Loucy (cell line): Measurements from ENCODE around the gene SERAC1.
A peak's percentile ranks its signal among the peaks of the same experiment; 100 is the strongest.

Experiments
- H2AFZ ChIP-seq: fragments of 200-600 bp; sonication (generic); 2 replicates; pipeline ENCODE4 v1.6.0; 2016; ENCODE audit warnings: antibody characterized with exemption, mild to moderate bottlenecking, low read length, moderate library complexity
- H3F3A ChIP-seq: fragments of 200-600 bp; 2 replicates; pipeline ENCODE4 v1.6.0; 2016; ENCODE audit warnings: antibody characterized with exemption, low read depth, mild to moderate bottlenecking
- H3K27me3 ChIP-seq: fragments of 200-600 bp; sonication (generic); 2 replicates; pipeline ENCODE4 v1.6.1; 2014; ENCODE audit warnings: low read length, mild to moderate bottlenecking; ENCODE audit not compliant: insufficient read depth, poor library complexity, severe bottlenecking
- H3K36me3 ChIP-seq: fragments of 200-600 bp; sonication (generic); 2 replicates; pipeline ENCODE4 v1.6.1; 2016; ENCODE audit warnings: low read length; ENCODE audit not compliant: insufficient read depth
- H3K4me1 ChIP-seq: fragments of 200-600 bp; sonication (generic); 2 replicates; pipeline ENCODE4 v1.5.1; 2014; ENCODE audit warnings: low read length, mild to moderate bottlenecking; ENCODE audit not compliant: insufficient read depth, poor library complexity, severe bottlenecking
- H3K4me2 ChIP-seq: fragments of 200-600 bp; sonication (generic); 2 replicates; pipeline ENCODE4 v1.6.0; 2014; ENCODE audit warnings: antibody characterized with exemption, low read length, low read depth, mild to moderate bottlenecking; ENCODE audit not compliant: poor library complexity, severe bottlenecking
- H3K4me3 ChIP-seq: fragments of 200-600 bp; sonication (generic); 2 replicates; pipeline ENCODE4 v1.5.1; 2014; ENCODE audit warnings: low read length, mild to moderate bottlenecking, mixed read lengths; ENCODE audit not compliant: poor library complexity, severe bottlenecking
- H3K79me2 ChIP-seq: fragments of 200-600 bp; sonication (generic); 2 replicates; pipeline ENCODE4 v1.6.1; 2014; ENCODE audit warnings: low read length; ENCODE audit not compliant: insufficient read depth
- H3K9ac ChIP-seq: fragments of 200-600 bp; sonication (generic); 2 replicates; pipeline ENCODE4 v1.6.0; 2014; ENCODE audit warnings: mild to moderate bottlenecking, low read depth, low read length, moderate library complexity; ENCODE audit not compliant: poor library complexity, severe bottlenecking
- H3K9me2 ChIP-seq: fragments of 200-600 bp; sonication (generic); replicated peaks from 2 replicates; pipeline ENCODE4 v1.6.1; 2016; ENCODE audit warnings: low read depth, low read length, mixed read lengths
- H3K9me3 ChIP-seq: fragments of 200-600 bp; sonication (generic); 2 replicates; pipeline ENCODE4 v1.6.1; 2014; ENCODE audit warnings: mild to moderate bottlenecking, antibody characterized with exemption, low read length, low read depth; ENCODE audit not compliant: insufficient read depth
- H4K20me1 ChIP-seq: fragments of 200-600 bp; sonication (generic); 2 replicates; pipeline ENCODE4 v1.6.0; 2014; ENCODE audit warnings: antibody characterized with exemption, low read length, mild to moderate bottlenecking; ENCODE audit not compliant: insufficient read depth, poor library complexity, severe bottlenecking
- EZH2phosphoT487 ChIP-seq: fragments of 200-600 bp; IDR thresholded peaks from 2 replicates; pipeline ENCODE4 v1.6.1; 2018; ENCODE audit warnings: antibody characterized with exemption, mild to moderate bottlenecking, moderate library complexity, borderline replicate concordance
- TF ChIP-seq, protein P1 (sequence below): fragments of 200-600 bp; sonication (generic); conservative IDR thresholded peaks from 2 replicates; pipeline ENCODE4 v1.5.1; 2014; ENCODE audit warnings: mild to moderate bottlenecking, antibody characterized with exemption, low read length

Gene SERAC1

DNA sequence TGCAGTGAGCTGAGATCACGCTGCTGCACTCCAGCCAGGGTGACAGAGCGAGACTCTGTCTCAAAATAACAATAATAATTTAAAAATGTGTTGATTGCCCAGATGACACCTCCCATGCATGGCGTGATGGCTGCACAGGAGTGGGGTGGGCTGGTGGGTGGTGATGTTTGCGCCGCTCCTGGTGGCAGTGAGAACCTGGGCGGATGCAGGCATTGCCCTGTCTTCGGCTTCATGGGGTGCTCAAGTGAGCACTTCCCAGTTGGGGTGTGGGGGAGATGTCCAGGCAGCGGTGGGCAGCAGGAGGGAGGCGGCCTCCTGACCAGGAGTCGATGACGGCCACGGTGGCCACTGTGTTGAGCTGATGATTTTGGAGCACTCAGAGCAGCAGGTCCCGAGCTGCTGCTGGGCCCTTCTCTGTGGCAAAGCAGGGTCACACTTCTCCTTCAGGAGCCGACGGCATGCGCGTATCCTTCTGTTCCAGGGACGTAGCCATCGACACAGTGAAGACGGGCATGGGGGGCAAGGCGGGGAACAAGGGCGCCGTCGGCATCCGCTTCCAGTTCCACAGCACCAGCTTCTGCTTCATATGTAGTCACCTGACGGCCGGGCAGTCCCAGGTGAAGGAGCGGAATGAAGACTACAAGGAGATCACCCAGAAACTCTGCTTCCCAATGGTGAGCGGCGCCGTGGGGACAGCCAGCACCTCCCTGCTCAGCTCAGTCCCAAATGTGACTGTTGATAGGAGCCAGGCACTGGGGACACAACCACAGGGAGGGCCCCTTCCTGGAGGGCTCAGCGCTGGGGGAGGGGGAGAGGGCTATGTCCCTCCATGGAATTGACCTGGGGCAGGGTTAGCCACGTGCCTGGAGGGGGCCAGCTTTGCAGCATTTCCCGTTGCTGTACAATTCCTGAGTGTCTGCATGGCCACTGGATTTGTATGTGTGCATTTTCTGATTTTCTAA lies 96.7 kb downstream of the SERAC1 start:
- Histone ChIP-seq H3K79me2 (no peaks in the 10 kb centered on the region), H3K36me3 (peaks cover 4% of the 10 kb centered on the region; the same call in 1 of the 2 replicates), H3K27me3 (no peaks in the 10 kb centered on the region), H3K4me3 (no peak overlapping the region), H3F3A (no peaks in the 10 kb centered on the region), H3K4me1 (peaks cover 28% of the 10 kb centered on the region), H3K9me2 (no peaks in the 10 kb centered on the region), H3K9ac (no peak overlapping the region), H4K20me1 (no peaks in the 10 kb centered on the region), H3K9me3 (no peaks in the 10 kb centered on the region), H3K4me2 (peak overlapping the region; percentile 29), H2AFZ (no peak overlapping the region)
- no peak for TF ChIP-seq EZH2phosphoT487
- TF ChIP-seq, protein P1, sequence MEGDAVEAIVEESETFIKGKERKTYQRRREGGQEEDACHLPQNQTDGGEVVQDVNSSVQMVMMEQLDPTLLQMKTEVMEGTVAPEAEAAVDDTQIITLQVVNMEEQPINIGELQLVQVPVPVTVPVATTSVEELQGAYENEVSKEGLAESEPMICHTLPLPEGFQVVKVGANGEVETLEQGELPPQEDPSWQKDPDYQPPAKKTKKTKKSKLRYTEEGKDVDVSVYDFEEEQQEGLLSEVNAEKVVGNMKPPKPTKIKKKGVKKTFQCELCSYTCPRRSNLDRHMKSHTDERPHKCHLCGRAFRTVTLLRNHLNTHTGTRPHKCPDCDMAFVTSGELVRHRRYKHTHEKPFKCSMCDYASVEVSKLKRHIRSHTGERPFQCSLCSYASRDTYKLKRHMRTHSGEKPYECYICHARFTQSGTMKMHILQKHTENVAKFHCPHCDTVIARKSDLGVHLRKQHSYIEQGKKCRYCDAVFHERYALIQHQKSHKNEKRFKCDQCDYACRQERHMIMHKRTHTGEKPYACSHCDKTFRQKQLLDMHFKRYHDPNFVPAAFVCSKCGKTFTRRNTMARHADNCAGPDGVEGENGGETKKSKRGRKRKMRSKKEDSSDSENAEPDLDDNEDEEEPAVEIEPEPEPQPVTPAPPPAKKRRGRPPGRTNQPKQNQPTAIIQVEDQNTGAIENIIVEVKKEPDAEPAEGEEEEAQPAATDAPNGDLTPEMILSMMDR = no peak

GRCh38 chr6:158070513-158070912 lies 97.5 kb downstream of the SERAC1 start:
- H4K20me1 ChIP-seq = no peaks in the 10 kb centered on the region
- no peak overlapping the region for H3K9ac ChIP-seq
- no peak overlapping the region for H3K4me3 ChIP-seq
- no peaks in the 10 kb centered on the region for H3K9me3 ChIP-seq
- peaks cover 7% of the 10 kb centered on the region; the same call in 1 of the 2 replicates for H3K36me3 ChIP-seq
- peaks cover 28% of the 10 kb centered on the region for H3K4me1 ChIP-seq
- H3K27me3 ChIP-seq = no peaks in the 10 kb centered on the region
- H3K4me2 ChIP-seq = no peak overlapping the region
- no peaks in the 10 kb centered on the region for H3K9me2 ChIP-seq
- TF ChIP-seq EZH2phosphoT487 = no peak
- TF ChIP-seq, protein P1 = no peak
- H3F3A ChIP-seq = no peaks in the 10 kb centered on the region
- H3K79me2 ChIP-seq = no peaks in the 10 kb centered on the region
- H2AFZ ChIP-seq = no peak overlapping the region

GRCh38 chr6:158069800-158070195 lies 98.3 kb downstream of the SERAC1 start:
- no peak overlapping the region for H3K9ac ChIP-seq
- no peaks in the 10 kb centered on the region for H3K9me2 ChIP-seq
- no peaks in the 10 kb centered on the region for H3K9me3 ChIP-seq
- no peak overlapping the region for H3K4me3 ChIP-seq
- no peaks in the 10 kb centered on the region for H3K79me2 ChIP-seq
- TF ChIP-seq, protein P1 = no peak
- TF ChIP-seq EZH2phosphoT487 = no peak
- peaks cover 12% of the 10 kb centered on the region; the same call in 1 of the 2 replicates for H3K36me3 ChIP-seq
- H4K20me1 ChIP-seq = no peaks in the 10 kb centered on the region
- H3K4me1 ChIP-seq = peaks cover 28% of the 10 kb centered on the region
- H2AFZ ChIP-seq = no peak overlapping the region
- no peaks in the 10 kb centered on the region for H3F3A ChIP-seq
- H3K27me3 ChIP-seq = no peaks in the 10 kb centered on the region
- H3K4me2 ChIP-seq = no peak overlapping the region
